ENCODE results near the gene B3GALT4.

The B3GALT4 gene

DNA sequence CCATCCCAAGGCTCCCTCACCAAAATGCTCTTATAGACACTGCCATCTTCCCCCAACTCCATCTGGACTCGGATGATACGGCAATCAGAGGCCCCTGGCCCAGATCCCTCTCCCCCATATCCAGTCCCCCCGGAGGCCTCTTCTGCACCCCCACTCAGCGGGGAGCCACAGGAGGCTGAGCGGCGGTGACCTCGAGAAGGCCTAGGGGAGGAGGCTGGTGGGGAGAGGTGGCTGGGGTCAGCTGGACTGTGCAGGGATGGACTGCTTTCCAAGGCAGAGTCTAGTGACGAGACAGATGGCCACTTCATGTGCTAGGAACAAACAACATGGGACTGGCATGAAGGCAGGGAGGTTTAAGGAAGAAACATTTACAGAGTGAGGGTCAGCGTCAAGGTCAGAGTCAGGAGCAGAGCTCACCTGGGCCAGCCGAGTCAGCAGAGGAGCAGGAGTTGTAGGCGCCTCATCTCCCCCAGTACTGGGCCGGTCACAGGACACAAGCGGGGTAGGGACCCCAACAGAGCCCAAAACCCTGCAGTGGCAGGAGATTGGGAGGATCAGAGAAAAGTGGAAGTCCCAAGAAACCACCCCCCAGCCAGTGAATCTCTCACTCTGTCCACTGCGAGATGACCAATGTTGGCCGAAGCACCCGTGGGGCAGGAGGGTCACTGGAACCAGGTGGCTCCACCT lies 16.2 kb downstream of the B3GALT4 start:
- no peak for DNase-seq

GRCh38 chr6:33294086-33294823 lies 17.3 kb downstream of the B3GALT4 start:
- no peak for DNase-seq

- no peak for DNase-seq
Observed at GRCh38 chr6:33295621-33296369, 18.9 kb downstream of the B3GALT4 start.

DNA sequence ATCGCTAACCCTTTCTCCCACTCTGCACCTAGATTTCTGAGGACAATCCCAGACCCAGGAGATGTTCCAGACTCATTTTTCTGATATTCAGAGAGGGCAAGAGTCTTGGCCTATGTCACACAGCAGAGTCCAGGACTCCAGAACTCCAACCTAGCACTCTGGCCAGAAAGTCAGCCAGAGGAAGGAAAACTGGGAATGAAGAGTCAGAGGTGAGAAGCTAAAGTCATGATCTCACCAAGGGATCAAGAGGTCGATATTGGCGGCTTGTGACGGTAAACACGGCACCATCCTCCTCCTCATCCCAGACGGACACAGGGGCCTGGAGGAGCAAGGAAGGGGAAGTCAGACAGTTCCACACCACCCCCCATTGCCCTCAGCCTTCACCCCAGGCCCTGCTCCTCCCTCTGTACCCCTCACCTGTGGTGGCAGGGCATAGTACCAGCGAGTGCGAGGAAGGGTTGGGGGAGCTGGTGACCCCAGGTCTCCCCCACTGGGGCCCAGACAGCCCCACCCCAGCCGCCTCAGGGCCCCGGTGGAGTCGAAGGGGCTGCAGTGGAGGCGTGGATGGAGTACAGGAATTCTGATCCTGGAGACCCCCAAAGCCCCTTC lies 20.0 kb downstream of the B3GALT4 start:
- DNase-seq, result no peak

DNA sequence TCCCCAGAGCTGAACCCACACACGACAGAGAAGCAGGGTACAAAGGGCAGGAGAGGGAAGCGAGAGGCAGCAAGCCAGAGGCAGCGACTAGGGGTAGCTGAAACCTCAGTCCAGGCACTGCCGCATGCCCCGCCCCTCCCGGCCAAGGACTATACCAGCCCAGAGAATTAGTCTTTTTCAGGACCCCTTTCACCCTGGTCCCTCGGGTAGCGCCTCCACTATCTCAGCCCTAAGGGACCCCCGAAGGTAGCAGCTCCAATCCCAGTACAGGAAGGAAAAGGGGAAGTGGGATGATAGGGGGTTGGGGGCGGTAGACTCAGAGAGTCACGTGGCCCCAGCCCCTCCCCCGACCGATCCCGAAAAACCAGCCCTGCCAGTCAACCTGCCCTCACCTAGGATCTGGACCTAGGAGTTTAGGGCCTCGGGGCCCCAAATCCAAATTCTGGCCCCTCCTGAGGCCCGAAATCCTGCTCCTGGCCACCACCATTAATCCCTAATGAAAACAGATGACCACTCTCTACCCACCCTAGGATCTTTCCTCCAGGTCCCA lies 20.6 kb downstream of the B3GALT4 start:
- DNase-seq, result no peak

- no peak for DNase-seq
Observed at GRCh38 chr6:33297956-33298772, 21.2 kb downstream of the B3GALT4 start.

- DNase-seq, result no peak
Observed at GRCh38 chr6:33298773-33299236, 21.9 kb downstream of the B3GALT4 start, which contains the start of gene RGL2. Gene RGL2, minus strand, starts transcription at chr6:33298942. Its CDS starts 332 bp downstream, at chr6:33298610.

DNA sequence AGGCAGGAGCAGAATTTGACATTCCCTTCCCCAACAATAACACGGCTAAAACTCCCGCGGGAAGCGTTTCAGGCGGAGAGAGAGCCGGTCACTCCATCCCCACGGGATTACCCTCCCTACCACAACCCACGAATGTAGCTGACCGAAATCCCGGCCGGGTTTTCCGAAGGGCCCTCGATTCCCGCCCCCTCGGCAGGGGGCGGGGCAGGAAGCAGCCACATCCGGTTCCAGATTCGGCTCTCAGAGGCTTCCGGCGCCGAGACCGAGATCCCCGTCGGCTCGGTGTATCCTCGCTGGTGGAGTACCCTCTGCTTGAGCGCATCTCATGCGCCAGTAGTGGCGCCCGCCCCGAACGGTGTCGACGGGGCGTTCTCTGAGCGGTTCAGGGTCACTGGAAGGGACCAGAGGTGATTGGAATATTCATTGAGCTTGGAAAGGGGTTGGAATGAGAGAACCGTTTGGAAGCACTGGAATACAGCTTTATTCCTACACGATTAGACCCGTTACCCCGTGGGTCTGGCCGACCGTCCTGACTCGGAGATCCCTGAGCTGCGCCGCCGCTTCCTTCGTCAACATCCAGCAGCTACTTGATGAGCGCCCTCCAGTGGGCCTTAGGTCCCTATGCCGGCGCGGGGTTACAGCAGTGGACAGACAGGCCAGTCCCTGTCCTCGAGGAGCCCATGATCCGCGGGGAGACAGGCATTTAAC lies 22.5 kb downstream of the B3GALT4 start:
- peak; percentile 86 for DNase-seq

DNA sequence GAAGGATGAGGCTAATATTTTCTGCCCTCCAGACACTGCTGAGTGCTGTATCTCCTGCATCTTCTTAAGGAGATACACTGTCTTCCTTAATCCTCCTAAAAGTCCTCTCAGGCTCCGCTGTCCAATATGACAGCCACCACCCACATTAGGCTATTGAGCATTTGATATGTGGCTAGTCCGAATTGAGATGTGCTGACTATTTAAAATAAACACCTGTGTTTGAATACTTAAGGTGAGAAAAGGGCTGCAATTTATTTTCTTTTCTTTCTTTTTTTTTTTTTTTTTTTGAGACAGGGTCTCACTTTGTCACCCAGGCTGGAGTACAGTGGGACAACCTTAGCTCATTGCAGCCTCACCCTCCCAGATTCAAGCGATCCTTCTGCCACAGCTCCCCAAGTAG lies 25.0 kb downstream of the B3GALT4 start:
- no peak for DNase-seq

DNA sequence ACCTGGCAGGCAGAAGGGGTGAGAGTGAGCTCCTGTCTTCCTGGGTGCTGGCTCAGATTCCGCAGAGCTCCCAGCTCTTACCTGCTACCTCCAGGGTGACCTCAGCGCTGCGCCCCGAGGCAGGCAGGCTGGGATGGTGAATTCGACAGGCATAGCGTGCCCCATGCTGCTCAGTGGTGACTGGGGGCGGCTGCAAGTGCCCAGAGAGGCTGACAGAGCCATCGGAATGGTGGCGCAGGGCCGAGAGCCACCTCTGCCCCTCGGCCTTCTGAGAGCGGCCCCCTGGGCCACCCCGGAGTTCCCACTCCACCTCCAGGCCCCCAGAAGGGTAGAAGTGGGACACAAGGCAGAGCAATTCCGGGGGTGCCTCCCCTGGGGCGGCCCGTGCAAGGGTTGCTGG lies 27.3 kb downstream of the B3GALT4 start:
- DNase-seq, result no peak

GRCh38 chr6:33305052-33305451 lies 28.1 kb downstream of the B3GALT4 start:
- no peak for DNase-seq

GRCh38 chr6:33306356-33306755 lies 29.4 kb downstream of the B3GALT4 start:
- DNase-seq, result no peak

GRCh38 chr6:33312361-33313104 lies 35.6 kb downstream of the B3GALT4 start:
- DNase-seq, result no peak

DNA sequence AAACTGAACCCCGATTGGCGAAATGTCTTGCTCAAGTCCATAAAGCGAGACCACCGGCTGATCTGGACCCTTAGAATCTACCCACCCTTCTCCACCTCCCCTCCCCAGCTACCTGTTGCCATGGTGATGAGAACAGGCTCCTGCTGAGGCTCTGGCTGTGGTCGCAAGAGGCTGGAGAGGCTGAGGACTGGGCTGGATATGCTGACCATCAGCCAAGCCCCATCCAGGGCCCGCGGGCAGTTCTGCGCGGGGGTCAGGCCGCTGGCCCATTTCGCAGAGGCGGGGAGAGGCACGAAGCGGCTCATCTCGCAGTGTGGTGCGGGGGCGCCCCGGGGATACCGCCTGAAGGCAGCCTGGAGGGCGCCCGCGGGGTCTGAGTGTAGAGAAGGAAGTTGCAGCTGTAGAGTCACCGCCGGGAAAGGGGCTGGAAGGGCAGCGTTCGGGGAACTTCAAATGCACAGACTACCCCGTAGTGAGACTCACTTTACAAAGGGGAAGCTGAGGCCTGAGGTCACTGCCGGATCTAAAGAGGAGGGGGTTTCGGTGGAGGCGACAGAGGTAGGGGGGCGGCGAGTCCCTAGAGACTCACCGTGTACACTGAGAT lies 36.3 kb downstream of the B3GALT4 start:
- no peak for DNase-seq

DNA sequence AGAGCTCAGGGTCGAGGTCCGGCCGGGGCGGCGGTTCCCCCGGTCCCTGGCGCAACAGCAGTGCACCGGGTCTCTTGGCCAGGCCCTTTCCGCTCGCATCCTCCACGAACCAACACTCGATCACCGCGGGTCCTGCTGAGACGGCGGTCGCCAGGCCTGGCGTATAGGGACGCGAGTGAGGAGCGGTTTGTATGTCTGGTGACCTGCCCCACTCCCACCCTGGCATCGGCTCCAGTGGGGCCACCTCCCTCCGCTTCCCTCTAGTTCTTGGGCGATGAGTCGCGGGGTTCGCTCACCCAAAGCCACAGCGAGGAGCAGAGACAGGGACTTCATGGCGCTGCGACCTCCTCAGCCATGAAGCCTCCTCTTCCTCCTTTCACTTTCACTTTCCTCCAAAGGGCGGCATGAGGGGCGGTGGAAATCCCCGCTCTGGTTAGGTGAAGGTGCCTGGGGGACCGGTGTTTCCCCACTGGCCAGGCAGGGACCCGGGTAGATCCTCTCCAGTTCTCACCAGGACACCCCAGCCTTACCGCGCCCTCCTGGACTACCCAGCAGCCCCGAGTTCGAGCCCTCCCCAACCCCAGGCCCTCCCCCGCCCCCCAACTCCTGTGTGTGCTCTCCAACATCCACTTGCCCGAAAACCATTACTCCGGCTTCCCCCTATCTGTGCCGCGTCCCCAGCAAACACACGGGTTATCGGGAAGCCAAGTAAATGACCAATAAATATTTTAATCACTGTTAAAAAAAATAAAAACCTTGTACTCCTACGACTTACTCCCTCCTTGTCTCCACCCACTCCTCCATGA lies 37.0 kb downstream of the B3GALT4 start, which contains the start of gene TAPBP:
Gene TAPBP (minus strand): TSS at position 370 of the 806 bp plus-strand sequence. CDS start 37 bp downstream, at position 333.
- DNase-seq, result no peak

GRCh38 chr6:33314515-33314942 lies 37.6 kb downstream of the B3GALT4 start:
- DNase-seq, result no peak

GRCh38 chr6:33314943-33315792 lies 38.2 kb downstream of the B3GALT4 start:
- DNase-seq, result no peak

All from NCI-H446 treated with DMSO at 0.1 percent for 48 hours (cell line).